Measurements from ENCODE around the gene RHEBL1.

The RHEBL1 gene

GRCh38 chr12:49037111-49037946 is 32.5 kb downstream of the RHEBL1 start:
- no peak for DNase-seq (ENCODE audit: low read depth)

GRCh38 chr12:49036029-49036428 is 33.8 kb downstream of the RHEBL1 start:
- no peak for DNase-seq (ENCODE audit: low read depth)

GRCh38 chr12:49034286-49034622 is 35.5 kb downstream of the RHEBL1 start:
- DNase-seq (ENCODE audit: low read depth): no peak

- no peak for DNase-seq (ENCODE audit: low read depth)
Observed at GRCh38 chr12:49033611-49034285, 36.0 kb downstream of the RHEBL1 start.

- DNase-seq (ENCODE audit: low read depth): no peak
Observed at GRCh38 chr12:49032679-49033447, 36.9 kb downstream of the RHEBL1 start.

- DNase-seq (ENCODE audit: low read depth): no peak
Observed at GRCh38 chr12:49032276-49032675, 37.5 kb downstream of the RHEBL1 start.

- DNase-seq (ENCODE audit: low read depth): no peak
Observed at GRCh38 chr12:49031573-49032161, 38.1 kb downstream of the RHEBL1 start.

GRCh38 chr12:49030714-49031572 is 38.8 kb downstream of the RHEBL1 start:
- no peak for DNase-seq (ENCODE audit: low read depth)

- no peak for DNase-seq (ENCODE audit: low read depth)
Observed at GRCh38 chr12:49030119-49030518, 39.7 kb downstream of the RHEBL1 start.

- no peak for DNase-seq (ENCODE audit: low read depth)
Observed at GRCh38 chr12:49028666-49029275, 41.0 kb downstream of the RHEBL1 start.

GRCh38 chr12:49027846-49028555 is 41.8 kb downstream of the RHEBL1 start:
- DNase-seq (ENCODE audit: low read depth): no peak

GRCh38 chr12:49026678-49027480 is 42.9 kb downstream of the RHEBL1 start:
- DNase-seq (ENCODE audit: low read depth): no peak

GRCh38 chr12:49026101-49026500 is 43.7 kb downstream of the RHEBL1 start:
- DNase-seq (ENCODE audit: low read depth): no peak

- DNase-seq (ENCODE audit: low read depth): no peak
Observed at GRCh38 chr12:49025463-49025862, 44.3 kb downstream of the RHEBL1 start.

- no peak for DNase-seq (ENCODE audit: low read depth)
Observed at GRCh38 chr12:49024543-49024942, 45.2 kb downstream of the RHEBL1 start.

GRCh38 chr12:49023812-49024211 is 46.0 kb downstream of the RHEBL1 start:
- DNase-seq (ENCODE audit: low read depth): no peak

GRCh38 chr12:49022558-49023178 is 47.1 kb downstream of the RHEBL1 start:
- DNase-seq (ENCODE audit: low read depth): no peak

GRCh38 chr12:49021292-49021915 is 48.4 kb downstream of the RHEBL1 start:
- no peak for DNase-seq (ENCODE audit: low read depth)

- DNase-seq (ENCODE audit: low read depth): no peak
Observed at GRCh38 chr12:49020441-49020840, 49.3 kb downstream of the RHEBL1 start.
